ENCODE data around the gene CHADL.

DNA sequence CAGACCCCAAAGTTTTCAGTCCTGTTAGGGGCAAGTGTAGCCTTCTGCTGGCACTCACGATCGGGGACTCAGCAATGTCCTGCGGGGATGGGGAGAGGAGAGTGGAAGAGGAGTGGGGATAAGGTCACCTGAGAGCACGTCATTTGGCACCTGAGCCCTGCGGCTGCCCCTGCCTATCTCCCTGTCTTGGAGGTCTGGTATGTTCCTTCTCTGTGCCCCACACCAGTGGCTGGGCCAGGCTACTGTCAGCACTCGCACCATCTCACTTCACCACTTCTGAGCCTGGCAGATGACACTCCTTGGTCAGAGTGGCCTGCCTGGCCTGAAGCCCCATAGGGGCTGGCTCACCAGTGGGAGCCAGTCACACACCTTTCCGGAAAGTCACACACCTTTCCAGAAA is 20.1 kb upstream of the CHADL start:
- TF ChIP-seq, protein P1, sequence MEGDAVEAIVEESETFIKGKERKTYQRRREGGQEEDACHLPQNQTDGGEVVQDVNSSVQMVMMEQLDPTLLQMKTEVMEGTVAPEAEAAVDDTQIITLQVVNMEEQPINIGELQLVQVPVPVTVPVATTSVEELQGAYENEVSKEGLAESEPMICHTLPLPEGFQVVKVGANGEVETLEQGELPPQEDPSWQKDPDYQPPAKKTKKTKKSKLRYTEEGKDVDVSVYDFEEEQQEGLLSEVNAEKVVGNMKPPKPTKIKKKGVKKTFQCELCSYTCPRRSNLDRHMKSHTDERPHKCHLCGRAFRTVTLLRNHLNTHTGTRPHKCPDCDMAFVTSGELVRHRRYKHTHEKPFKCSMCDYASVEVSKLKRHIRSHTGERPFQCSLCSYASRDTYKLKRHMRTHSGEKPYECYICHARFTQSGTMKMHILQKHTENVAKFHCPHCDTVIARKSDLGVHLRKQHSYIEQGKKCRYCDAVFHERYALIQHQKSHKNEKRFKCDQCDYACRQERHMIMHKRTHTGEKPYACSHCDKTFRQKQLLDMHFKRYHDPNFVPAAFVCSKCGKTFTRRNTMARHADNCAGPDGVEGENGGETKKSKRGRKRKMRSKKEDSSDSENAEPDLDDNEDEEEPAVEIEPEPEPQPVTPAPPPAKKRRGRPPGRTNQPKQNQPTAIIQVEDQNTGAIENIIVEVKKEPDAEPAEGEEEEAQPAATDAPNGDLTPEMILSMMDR (IDR thresholded peaks at IDR 0.05) = no peak
- no peak for TF ChIP-seq POLR2A (IDR thresholded peaks at IDR 0.05)

Measured in thyroid gland (tissue), 4 donors.